Endothelial cell of umbilical vein (primary cell): Measurements from ENCODE around the gene C8G. TPM values are rescaled to one million over a fixed set of nuclear protein-coding genes. Genes with fewer than 3 reads are reported as not detected.

Source experiments
- BruUV-seq: library from RNA; stranded (reverse); fragments of 400-500 nt; replicated peaks from 2 replicates; lab custom pipeline; 2021; lab: Mats Ljungman, UMichigan
- CTCF ChIA-PET: fragments of 300-600, 350-600 bp; sonication (Branson Sonifier 250); formaldehyde crosslinking; loops from one replicate; lab custom pipeline; 2021; ENCODE audit warnings: antibody characterized with exemption, inconsistent platforms; lab: Charles Lee
- POLR2A ChIA-PET: fragments of 300-600, 350-600 bp; sonication (Branson Sonifier 250); formaldehyde crosslinking; loops from one replicate; lab custom pipeline; 2021; ENCODE audit warnings: antibody characterized with exemption, inconsistent platforms; lab: Charles Lee
- DNase-seq: peaks from one replicate; pipeline ENCODE4 v3.0.0-alpha.2; 2011; ENCODE audit warnings: low read depth, low spot score
- FAIRE-seq: peaks from 2 replicates; lab custom pipeline; 2011; peaks lifted over from hg19 to GRCh38; lab: Jason Lieb, UNC
- H2AFZ ChIP-seq: 2 replicates; pipeline ENCODE4 v1.6.0; 2012; ENCODE audit warnings: low read depth, low read length, control low read depth, inconsistent platforms
- H3K27ac ChIP-seq: 2 replicates; pipeline ENCODE4 v1.5.1; 2011; ENCODE audit warnings: low read depth, mild to moderate bottlenecking, control low read depth, low read length, moderate library complexity; ENCODE audit not compliant: insufficient read depth
- H3K27me3 ChIP-seq, 2 experiments: 2 replicates each; pipeline versions ENCODE4 v1.6.0 to v1.6.1; 2011; ENCODE audit warnings: low read length in 2 of 2, mixed read lengths in 1 of 2; ENCODE audit not compliant: control insufficient read depth in 2 of 2, insufficient read depth in 2 of 2
- H3K36me3 ChIP-seq, 2 experiments: 2 replicates in 1 of 2; 3 replicates in 1 of 2; pipeline ENCODE4 v1.5.1; 2011; ENCODE audit warnings: low read length in 2 of 2, mild to moderate bottlenecking in 1 of 2, moderate library complexity in 1 of 2; ENCODE audit not compliant: control insufficient read depth in 2 of 2, insufficient read depth in 2 of 2; ENCODE audit errors: extremely low read depth in 1 of 2
- H3K4me1 ChIP-seq: 3 replicates; pipeline ENCODE4 v1.5.1; 2011; ENCODE audit warnings: mild to moderate bottlenecking, low read length; ENCODE audit not compliant: control insufficient read depth, insufficient read depth; ENCODE audit errors: extremely low read depth
- H3K4me2 ChIP-seq: 2 replicates; pipeline ENCODE4 v1.6.1; 2011; ENCODE audit warnings: low read length, control low read depth, mixed read lengths; ENCODE audit not compliant: insufficient read depth
- H3K4me3 ChIP-seq, 3 experiments: fragments of 200-600 bp in 1 of 3; sonication (generic), shearing (Covaris generic) in 1 of 3; replicated peaks in 1 of 3; 2 replicates each; pipeline ENCODE4 v1.5.1; 2011 to 2016; ENCODE audit warnings: control low read depth in 3 of 3, low read length in 3 of 3, mild to moderate bottlenecking in 2 of 3, inconsistent platforms in 1 of 3, low read depth in 1 of 3, moderate library complexity in 1 of 3; ENCODE audit not compliant: insufficient read depth in 1 of 3
- H3K79me2 ChIP-seq: 2 replicates; pipeline ENCODE4 v1.6.0; 2012; ENCODE audit warnings: low read length, inconsistent platforms; ENCODE audit not compliant: control insufficient read depth, insufficient read depth
- H3K9ac ChIP-seq: replicated peaks from 2 replicates; pipeline ENCODE3; 2011; ENCODE audit warnings: low read length, control low read depth; ENCODE audit not compliant: insufficient read depth; ENCODE audit errors: extremely low read depth
- H3K9me1 ChIP-seq: replicated peaks from 3 replicates; pipeline ENCODE4 v1.6.0; 2011; ENCODE audit warnings: mild to moderate bottlenecking, low read length; ENCODE audit not compliant: control insufficient read depth, insufficient read depth; ENCODE audit errors: extremely low read depth
- H3K9me3 ChIP-seq: replicated peaks from 2 replicates; pipeline ENCODE4 v1.5.1; 2012; ENCODE audit warnings: low read length, inconsistent platforms; ENCODE audit not compliant: control insufficient read depth, insufficient read depth
- H4K20me1 ChIP-seq: replicated peaks from 2 replicates; pipeline ENCODE3; 2011; ENCODE audit warnings: mild to moderate bottlenecking, low read length; ENCODE audit not compliant: control insufficient read depth, insufficient read depth; ENCODE audit errors: extremely low read depth
- CTCF ChIP-seq, 2 donors: IDR thresholded peaks; 1 replicate in 1 of 2; 2 replicates in 1 of 2; pipeline ENCODE4 v1.5.1; 2011; ENCODE audit warnings: low read length in 2 of 2, mild to moderate bottlenecking in 2 of 2, moderate library complexity in 2 of 2, control low read depth in 1 of 2, inconsistent platforms in 1 of 2, low read depth in 1 of 2; ENCODE audit not compliant: insufficient read depth in 1 of 2; ENCODE audit errors: extremely low read depth in 1 of 2
- EZH2 ChIP-seq: IDR thresholded peaks from 2 replicates; pipeline ENCODE4 v1.6.1; 2012; ENCODE audit warnings: borderline replicate concordance, low read depth, mild to moderate bottlenecking, moderate library complexity, low read length, inconsistent platforms; ENCODE audit not compliant: severe bottlenecking
- FOS ChIP-seq: IDR thresholded peaks from 2 replicates; pipeline ENCODE4 v1.6.1; 2011; ENCODE audit warnings: mild to moderate bottlenecking, low read length, moderate library complexity, borderline replicate concordance; ENCODE audit not compliant: insufficient read depth
- GATA2 ChIP-seq: IDR thresholded peaks from 2 replicates; pipeline ENCODE4 v1.7.0; 2011; ENCODE audit warnings: low read depth, mild to moderate bottlenecking, moderate library complexity, mixed read lengths, low read length; ENCODE audit not compliant: insufficient read length, insufficient read depth
- JUN ChIP-seq: IDR thresholded peaks from 2 replicates; pipeline ENCODE4 v1.6.1; 2011; ENCODE audit warnings: borderline replicate concordance, low read depth; ENCODE audit not compliant: insufficient read length, insufficient read depth
- MAX ChIP-seq: IDR thresholded peaks from 2 replicates; pipeline ENCODE4 v1.6.1; 2011; ENCODE audit not compliant: insufficient read depth, insufficient read length
- MYC ChIP-seq: IDR thresholded peaks from one replicate; pipeline ENCODE4 v1.6.1; 2011; ENCODE audit warnings: mild to moderate bottlenecking, low read depth, low read length
- POLR2A ChIP-seq: IDR thresholded peaks from 2 replicates; pipeline ENCODE4 v1.6.1; 2012; ENCODE audit warnings: low read depth, mild to moderate bottlenecking, control low read depth, low read length
- POLR2AphosphoS5 ChIP-seq: IDR thresholded peaks from 2 replicates; pipeline ENCODE4 v1.6.1; 2012; ENCODE audit warnings: low read depth, mild to moderate bottlenecking, control low read depth, low read length, moderate library complexity; ENCODE audit not compliant: insufficient read depth
- dilution Hi-C: fragments of 300-500 bp; cut with MboI; formaldehyde crosslinking; loops from one replicate; pipeline ENCODE4 v1.15.0; 2019; ENCODE audit warnings: low sequenced_read_pairs; ENCODE audit not compliant: extremely low pct_ligation_motif_present
- intact Hi-C: fragments of 100-400 bp; cut with micrococcal nuclease; formaldehyde crosslinking; loops from one replicate; pipeline ENCODE4 v1.10.0; 2022
- polyA plus RNA-seq, 4 experiments: library from polyadenylated mRNA; depleted of rRNA in 3 of 4; stranded (reverse) in 3 of 4; unstranded in 1 of 4; fragments of >200 nt; gene quantifications; 2 replicates each; pipeline versions ENCODE4 v1.2.1 to v1.2.3, GENCODE V29; 2011 to 2012; ENCODE audit warnings: missing spikeins in 1 of 4
- total RNA-seq: library from RNA; stranded (reverse); gene quantifications from 2 replicates; pipeline ENCODE4 v1.2.3, GENCODE V29; 2021

The C8G gene
- total and polyA plus RNA-seq, 2 donors (not counting 3 experiments of a cell fraction or from before 2014, with no cell fraction given): 0.47 to 1.9 TPM

GRCh38 chr9:136988872-136989271, 43.8 kb downstream of the C8G start:
- Histone ChIP-seq H2AFZ (no peak overlapping the region), H3K9ac (no peak overlapping the region), H3K9me1 (no peaks in the 10 kb centered on the region), H3K9me3 (no peaks in the 10 kb centered on the region), H3K79me2 (peaks cover 9% of the 10 kb centered on the region), H3K4me2 (no peak overlapping the region), H3K4me3 (no peak overlapping the region), H3K27ac (no peak overlapping the region), H4K20me1 (no peaks in the 10 kb centered on the region), H3K36me3 (no peaks in the 10 kb centered on the region), H3K27me3 (peaks cover 3 to 10% of the 10 kb centered on the region in 2 experiments), H3K4me1 (peaks cover 7% of the 10 kb centered on the region)
- no peak for DNase-seq
- dilution Hi-C loops (no loop called here), intact Hi-C loops (no loop called here)
- ChIA-PET CTCF (no interaction called here), POLR2A (no interaction called here)
- no peak for TF ChIP-seq MYC
- TF ChIP-seq JUN: no peak
- no peak for TF ChIP-seq POLR2AphosphoS5
- BruUV-seq: no TSS peak
- no peak for FAIRE-seq

GRCh38 chr9:136990242-136990911, 45.3 kb downstream of the C8G start:
- H3K4me1 ChIP-seq: peaks cover 7% of the 10 kb centered on the region
- no peak overlapping the region for H3K9ac ChIP-seq
- H3K36me3 ChIP-seq: no peaks in the 10 kb centered on the region
- no peak overlapping the region for H3K27ac ChIP-seq
- dilution Hi-C loops: no loop called here
- H3K27me3 ChIP-seq: peaks cover 0 to 4% of the 10 kb centered on the region in 2 experiments
- TF ChIP-seq MAX (no peak), EZH2 (no peak), MYC (no peak), GATA2 (no peak), POLR2AphosphoS5 (no peak), FOS (no peak), POLR2A (no peak), CTCF (IDR thresholded peaks at IDR 0.05; ENCODE audit: extremely low read depth in 1 of 2, insufficient read depth in 1 of 2, low read depth in 1 of 2, low read length in 2 of 2) (no peak), JUN (no peak)
- H3K9me1 ChIP-seq: no peaks in the 10 kb centered on the region
- CTCF ChIA-PET: no interaction called here
- no peak overlapping the region for H3K4me3 ChIP-seq
- FAIRE-seq: no peak
- no peak for DNase-seq
- no peak overlapping the region for H3K4me2 ChIP-seq
- no peaks in the 10 kb centered on the region for H4K20me1 ChIP-seq
- peaks cover 9% of the 10 kb centered on the region for H3K79me2 ChIP-seq
- no peaks in the 10 kb centered on the region for H3K9me3 ChIP-seq
- POLR2A ChIA-PET: no interaction called here
- no TSS peak for BruUV-seq
- H2AFZ ChIP-seq: no peak overlapping the region
- intact Hi-C loops: loop anchor here (5.0 kb wide), 1 partner anchor 43 kb away; the partner anchor contains the start of gene C8G
